Epithelial cell of proximal tubule (primary cell): Measurements from ENCODE around the gene DIAPH3. TPM values are rescaled to one million over a fixed set of nuclear protein-coding genes. Genes with fewer than 3 reads are reported as not detected.
A peak's percentile ranks its signal among the peaks of the same experiment; 100 is the strongest.

Experiments
- DNase-seq: peaks from one replicate; pipeline ENCODE4 v3.0.0-alpha.2; 2011; ENCODE audit warnings: low read depth
- H3K4me3 ChIP-seq: 2 replicates; pipeline ENCODE4 v1.5.1; 2011; ENCODE audit warnings: low read depth, mild to moderate bottlenecking, low read length
- CTCF ChIP-seq: conservative IDR thresholded peaks from 2 replicates; pipeline ENCODE4 v1.5.1; 2012; ENCODE audit warnings: low read depth, mild to moderate bottlenecking, low read length
- total RNA-seq: library from RNA; depleted of rRNA; stranded (reverse); fragments of >200 nt; gene quantifications from 2 replicates; pipeline ENCODE4 v1.2.3, GENCODE V29; 2015

The DIAPH3 gene
- total RNA-seq, 1 donor from 2014 or later: 48.0 TPM

- no peak for TF ChIP-seq CTCF
- no peak for DNase-seq
Observed at GRCh38 chr13:59861676-59862075, 302.1 kb downstream of the DIAPH3 start.

GRCh38 chr13:59856281-59856810 lies 307.4 kb downstream of the DIAPH3 start:
- no peak for TF ChIP-seq CTCF
- no peak overlapping the region for H3K4me3 ChIP-seq
- DNase-seq: no peak

More at GRCh38 chr13:59861676-59862075, 302.1 kb downstream of the DIAPH3 start:
- no peak overlapping the region for H3K4me3 ChIP-seq

GRCh38 chr13:59846845-59847620 lies 316.7 kb downstream of the DIAPH3 start:
- no peak for DNase-seq
- H3K4me3 ChIP-seq: no peak overlapping the region
- TF ChIP-seq CTCF: peak; percentile 24

GRCh38 chr13:59843040-59843439 lies 320.7 kb downstream of the DIAPH3 start:
- no peak for TF ChIP-seq CTCF
- DNase-seq: no peak
- no peak overlapping the region for H3K4me3 ChIP-seq

- no peak overlapping the region for H3K4me3 ChIP-seq
- TF ChIP-seq CTCF: no peak
- no peak for DNase-seq
Observed at GRCh38 chr13:59842507-59842906, 321.2 kb downstream of the DIAPH3 start.

GRCh38 chr13:59839186-59839585 lies 324.5 kb downstream of the DIAPH3 start:
- no peak overlapping the region for H3K4me3 ChIP-seq
- TF ChIP-seq CTCF: no peak
- no peak for DNase-seq

GRCh38 chr13:59837101-59837500 lies 326.6 kb downstream of the DIAPH3 start:
- TF ChIP-seq CTCF: no peak
- H3K4me3 ChIP-seq: no peak overlapping the region
- DNase-seq: no peak
